ENCODE measurements around the gene GHRHR. TPM values are rescaled to one million over a fixed set of nuclear protein-coding genes. Genes with fewer than 3 reads are reported as not detected.

GHRHR gene
- total and polyA plus RNA-seq, 2 donors (not counting 1 experiment from before 2014, with no cell fraction given): not detected

- H3K9ac ChIP-seq (ENCODE audit: low read length): no peak overlapping the region
- ATAC-seq (ENCODE audit: low read depth): no peak
- no peak overlapping the region for H3K27ac ChIP-seq (ENCODE audit: low read length in 2 of 2)
- no peaks in the 10 kb centered on the region for H3K79me2 ChIP-seq (ENCODE audit: control insufficient read depth, insufficient read depth, low read length)
- H2AFZ ChIP-seq (ENCODE audit: insufficient read depth, low read depth, low read length, poor library complexity, severe bottlenecking): no peak overlapping the region
- no peaks in the 10 kb centered on the region for H3K9me3 Mint-ChIP-seq (ENCODE audit: insufficient read depth)
- no peaks in the 10 kb centered on the region for H4K20me1 ChIP-seq (ENCODE audit: control insufficient read depth, insufficient read depth, low read length, poor library complexity, severe bottlenecking)
- H3K27me3 Mint-ChIP-seq: peaks cover 5% of the 10 kb centered on the region
- intact Hi-C loops (cut with micrococcal nuclease): no loop called here
- H3K27me3 ChIP-seq (replicated peaks in 1 of 4; ENCODE audit: control extremely low read depth in 1 of 4, control insufficient read depth in 3 of 4, insufficient read depth in 4 of 4, low read length in 3 of 4): no peaks in the 10 kb centered on the region
- no peaks in the 10 kb centered on the region for H3K36me3 ChIP-seq (replicated peaks in 1 of 2; ENCODE audit: control extremely low read depth in 1 of 2, control insufficient read depth in 1 of 2, extremely low read depth in 1 of 2, insufficient read depth in 2 of 2, low read length in 1 of 2)
- H3K4me2 ChIP-seq (replicated peaks; ENCODE audit: low read depth, low read length, poor library complexity, severe bottlenecking): no peak overlapping the region
- WGBS (ENCODE audit: insufficient coverage): 91% methylated on average over 11 of the region's 11 CpGs
- no peak overlapping the region for H3K27ac Mint-ChIP-seq
- DNase-seq: no peak
- H3K4me3 Mint-ChIP-seq: no peak overlapping the region
- H3K4me1 ChIP-seq (ENCODE audit: control insufficient read depth in 2 of 2, insufficient read depth in 2 of 2, low read length in 2 of 2): no peaks in the 10 kb centered on the region
- TF ChIP-seq, protein P1, sequence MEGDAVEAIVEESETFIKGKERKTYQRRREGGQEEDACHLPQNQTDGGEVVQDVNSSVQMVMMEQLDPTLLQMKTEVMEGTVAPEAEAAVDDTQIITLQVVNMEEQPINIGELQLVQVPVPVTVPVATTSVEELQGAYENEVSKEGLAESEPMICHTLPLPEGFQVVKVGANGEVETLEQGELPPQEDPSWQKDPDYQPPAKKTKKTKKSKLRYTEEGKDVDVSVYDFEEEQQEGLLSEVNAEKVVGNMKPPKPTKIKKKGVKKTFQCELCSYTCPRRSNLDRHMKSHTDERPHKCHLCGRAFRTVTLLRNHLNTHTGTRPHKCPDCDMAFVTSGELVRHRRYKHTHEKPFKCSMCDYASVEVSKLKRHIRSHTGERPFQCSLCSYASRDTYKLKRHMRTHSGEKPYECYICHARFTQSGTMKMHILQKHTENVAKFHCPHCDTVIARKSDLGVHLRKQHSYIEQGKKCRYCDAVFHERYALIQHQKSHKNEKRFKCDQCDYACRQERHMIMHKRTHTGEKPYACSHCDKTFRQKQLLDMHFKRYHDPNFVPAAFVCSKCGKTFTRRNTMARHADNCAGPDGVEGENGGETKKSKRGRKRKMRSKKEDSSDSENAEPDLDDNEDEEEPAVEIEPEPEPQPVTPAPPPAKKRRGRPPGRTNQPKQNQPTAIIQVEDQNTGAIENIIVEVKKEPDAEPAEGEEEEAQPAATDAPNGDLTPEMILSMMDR (IDR thresholded peaks at IDR 0.05): no peak
- no peak for TF ChIP-seq EZH2 (IDR thresholded peaks at IDR 0.05; ENCODE audit: borderline replicate concordance, insufficient read depth, low read depth, low read length, poor library complexity, severe bottlenecking)
- H3K9me3 ChIP-seq (ENCODE audit: control extremely low read depth in 1 of 3, control insufficient read depth in 2 of 3, insufficient read depth in 1 of 3, low read length in 2 of 3): no peaks in the 10 kb centered on the region
- CTCF ChIA-PET: no interaction called here
- no peaks in the 10 kb centered on the region for H3K4me1 Mint-ChIP-seq
- H3K4me3 ChIP-seq (ENCODE audit: control extremely low read depth in 1 of 5, extremely low read depth in 1 of 5, insufficient read depth in 1 of 5, low read depth in 2 of 5, low read length in 4 of 5): no peak overlapping the region
- POLR2A ChIA-PET: no interaction called here
Measured at GRCh38 chr7:30915005-30915601, 48.6 kb upstream of the GHRHR start.

GRCh38 chr7:30915751-30916150 is 48.0 kb upstream of the GHRHR start:
- no peaks in the 10 kb centered on the region for H4K20me1 ChIP-seq (ENCODE audit: control insufficient read depth, insufficient read depth, low read length, poor library complexity, severe bottlenecking)
- no peaks in the 10 kb centered on the region for H3K9me3 ChIP-seq (ENCODE audit: control extremely low read depth in 1 of 3, control insufficient read depth in 2 of 3, insufficient read depth in 1 of 3, low read length in 2 of 3)
- no peak overlapping the region for H3K4me2 ChIP-seq (replicated peaks; ENCODE audit: low read depth, low read length, poor library complexity, severe bottlenecking)
- CTCF ChIA-PET: no interaction called here
- Mint-ChIP-seq H3K4me3 (no peak overlapping the region), H3K27ac (no peak overlapping the region), H3K27me3 (peaks cover 2% of the 10 kb centered on the region), H3K4me1 (no peaks in the 10 kb centered on the region), H3K9me3 (ENCODE audit: insufficient read depth) (no peaks in the 10 kb centered on the region)
- no peak for ATAC-seq (ENCODE audit: low read depth)
- no peak overlapping the region for H3K4me3 ChIP-seq (ENCODE audit: control extremely low read depth in 1 of 5, extremely low read depth in 1 of 5, insufficient read depth in 1 of 5, low read depth in 2 of 5, low read length in 4 of 5)
- DNase-seq: no peak
- POLR2A ChIA-PET: no interaction called here
- intact Hi-C loops (cut with micrococcal nuclease): no loop called here
- 62% methylated on average over 3 of the region's 6 CpGs for WGBS (ENCODE audit: insufficient coverage)
- no peaks in the 10 kb centered on the region for H3K36me3 ChIP-seq (replicated peaks in 1 of 2; ENCODE audit: control extremely low read depth in 1 of 2, control insufficient read depth in 1 of 2, extremely low read depth in 1 of 2, insufficient read depth in 2 of 2, low read length in 1 of 2)
- TF ChIP-seq, protein P1 (IDR thresholded peaks at IDR 0.05): no peak
- TF ChIP-seq EZH2 (IDR thresholded peaks at IDR 0.05; ENCODE audit: borderline replicate concordance, insufficient read depth, low read depth, low read length, poor library complexity, severe bottlenecking): no peak
- H3K27me3 ChIP-seq (replicated peaks in 1 of 4; ENCODE audit: control extremely low read depth in 1 of 4, control insufficient read depth in 3 of 4, insufficient read depth in 4 of 4, low read length in 3 of 4): no peaks in the 10 kb centered on the region
- no peak overlapping the region for H2AFZ ChIP-seq (ENCODE audit: insufficient read depth, low read depth, low read length, poor library complexity, severe bottlenecking)
- H3K79me2 ChIP-seq (ENCODE audit: control insufficient read depth, insufficient read depth, low read length): no peaks in the 10 kb centered on the region
- no peak overlapping the region for H3K27ac ChIP-seq (ENCODE audit: low read length in 2 of 2)
- no peak overlapping the region for H3K9ac ChIP-seq (ENCODE audit: low read length)
- no peaks in the 10 kb centered on the region for H3K4me1 ChIP-seq (ENCODE audit: control insufficient read depth in 2 of 2, insufficient read depth in 2 of 2, low read length in 2 of 2)

Data from B cell (primary cell).